PC-3 (cell line): ENCODE data around the gene BPIFB1. TPM values are rescaled to one million over a fixed set of nuclear protein-coding genes. Genes with fewer than 3 reads are reported as not detected.

Experiments used
- ATAC-seq: fragments of 200-7000 bp; cut with Tn5 transposase; 2 replicates; pipeline ENCODE4 v1.9.1; 2020; ENCODE audit warnings: mild to moderate bottlenecking, moderate library complexity
- BruUV-seq: library from RNA; stranded (reverse); fragments of 400-500 nt; replicated peaks from 2 replicates; lab custom pipeline; 2021; lab: Mats Ljungman, UMichigan
- CTCF ChIA-PET: fragments of 300-600 bp; sonication (Branson Sonifier 250); formaldehyde crosslinking; loops from one replicate; lab custom pipeline; 2022; ENCODE audit warnings: antibody characterized with exemption; lab: Charles Lee
- POLR2A ChIA-PET: fragments of 300-600 bp; sonication (Branson Sonifier 250); formaldehyde crosslinking; loops from one replicate; lab custom pipeline; 2022; ENCODE audit warnings: antibody characterized with exemption; ENCODE audit not compliant: unreplicated experiment; lab: Charles Lee
- DNase-seq: peaks from one replicate; pipeline ENCODE4 v3.0.0-alpha.2; 2015
- H2AFZ ChIP-seq: fragments of 300-600 bp; sonication (generic); 2 replicates; pipeline ENCODE4 v1.6.0; 2016; ENCODE audit warnings: antibody characterized with exemption, low read length
- H3F3A ChIP-seq: fragments of 300-600 bp; sonication (generic); one replicate; pipeline ENCODE4 v1.6.0; 2017; ENCODE audit warnings: antibody characterized with exemption, low read length, control low read depth, mild to moderate bottlenecking; ENCODE audit not compliant: unreplicated experiment
- H3K27ac ChIP-seq: fragments of 300-600 bp; sonication (generic); 2 replicates; pipeline ENCODE4 v1.5.1; 2016; ENCODE audit warnings: mild to moderate bottlenecking, low read length
- H3K27me3 ChIP-seq: fragments of 300-600 bp; sonication (generic); 2 replicates; pipeline ENCODE4 v1.6.1; 2016; ENCODE audit warnings: low read length, mixed read lengths
- H3K36me3 ChIP-seq: fragments of 300-600 bp; sonication (generic); 2 replicates; pipeline ENCODE4 v1.6.1; 2016; ENCODE audit warnings: low read depth, mixed run types, low read length, mixed read lengths
- H3K4me1 ChIP-seq: fragments of 300-600 bp; sonication (generic); 2 replicates; pipeline ENCODE4 v1.5.1; 2016; ENCODE audit warnings: low read length; ENCODE audit not compliant: insufficient read depth
- H3K4me2 ChIP-seq: fragments of 300-600 bp; sonication (generic); 2 replicates; pipeline ENCODE4 v1.6.0; 2016; ENCODE audit warnings: low read length
- H3K4me3 ChIP-seq: fragments of 300-600 bp; sonication (generic); 2 replicates; pipeline ENCODE4 v1.5.1; 2016; ENCODE audit warnings: mild to moderate bottlenecking, low read length, mixed read lengths
- H3K79me2 ChIP-seq: fragments of 300-600 bp; sonication (generic); 2 replicates; pipeline ENCODE4 v1.6.1; 2017; ENCODE audit warnings: low read length, mixed read lengths
- H3K9ac ChIP-seq: fragments of 300-600 bp; sonication (generic); 2 replicates; pipeline ENCODE4 v1.6.0; 2016; ENCODE audit warnings: mild to moderate bottlenecking, low read length
- H3K9me2 ChIP-seq: fragments of 300-600 bp; sonication (generic); replicated peaks from 2 replicates; pipeline ENCODE4 v1.6.1; 2016; ENCODE audit warnings: mixed run types, low read length, mixed read lengths
- H3K9me3 ChIP-seq: fragments of 300-600 bp; sonication (generic); 2 replicates; pipeline ENCODE4 v1.6.1; 2016; ENCODE audit warnings: low read length, mixed read lengths
- H4K20me1 ChIP-seq: fragments of 300-600 bp; sonication (generic); 2 replicates; pipeline ENCODE4 v1.6.1; 2016; ENCODE audit warnings: low read length, mixed read lengths
- EZH2 ChIP-seq: fragments of 300-600 bp; sonication (generic); IDR thresholded peaks from one replicate; pipeline ENCODE4 v1.6.1; 2017; ENCODE audit warnings: antibody characterized with exemption, mild to moderate bottlenecking, low read length; ENCODE audit not compliant: unreplicated experiment
- EZH2phosphoT487 ChIP-seq: fragments of 300-600 bp; sonication (generic); IDR thresholded peaks from 2 replicates; pipeline ENCODE4 v1.6.1; 2018; ENCODE audit warnings: mild to moderate bottlenecking, antibody characterized with exemption, low read length, borderline replicate concordance
- intact Hi-C: fragments of 100-400 bp; cut with micrococcal nuclease; formaldehyde crosslinking; loops from 2 replicates; pipeline ENCODE4 v1.9.0; 2023
- total RNA-seq: library from RNA; depleted of rRNA; stranded (reverse); fragments of >200 nt; gene quantifications from 2 replicates; pipeline ENCODE4 v1.2.3, GENCODE V29; 2014
- TF ChIP-seq, protein P1 (sequence below): fragments of 300-600 bp; sonication (generic); conservative IDR thresholded peaks from 2 replicates; pipeline ENCODE4 v1.5.1; 2017; ENCODE audit warnings: antibody characterized with exemption, low read depth, mild to moderate bottlenecking, low read length

BPIFB1 gene
- total RNA-seq, 1 experiment from 2014 or later = not detected

GRCh38 chr20:33296206-33296605 lies 13.2 kb downstream of the BPIFB1 start:
- no peak for ATAC-seq
- Histone ChIP-seq H2AFZ (no peak overlapping the region), H3K27me3 (peaks cover 25% of the 10 kb centered on the region), H3K4me2 (no peak overlapping the region), H3K9me2 (no peaks in the 10 kb centered on the region), H3F3A (no peaks in the 10 kb centered on the region), H3K36me3 (no peaks in the 10 kb centered on the region), H3K4me3 (no peak overlapping the region), H3K27ac (no peak overlapping the region), H3K9me3 (no peaks in the 10 kb centered on the region), H3K4me1 (no peaks in the 10 kb centered on the region), H3K79me2 (no peaks in the 10 kb centered on the region), H3K9ac (no peak overlapping the region), H4K20me1 (no peaks in the 10 kb centered on the region)
- intact Hi-C loops = no loop called here
- no peak for DNase-seq
- BruUV-seq = no TSS peak
- ChIA-PET CTCF (no interaction called here), POLR2A (no interaction called here)
- no peak for TF ChIP-seq EZH2phosphoT487
- TF ChIP-seq, protein P1, sequence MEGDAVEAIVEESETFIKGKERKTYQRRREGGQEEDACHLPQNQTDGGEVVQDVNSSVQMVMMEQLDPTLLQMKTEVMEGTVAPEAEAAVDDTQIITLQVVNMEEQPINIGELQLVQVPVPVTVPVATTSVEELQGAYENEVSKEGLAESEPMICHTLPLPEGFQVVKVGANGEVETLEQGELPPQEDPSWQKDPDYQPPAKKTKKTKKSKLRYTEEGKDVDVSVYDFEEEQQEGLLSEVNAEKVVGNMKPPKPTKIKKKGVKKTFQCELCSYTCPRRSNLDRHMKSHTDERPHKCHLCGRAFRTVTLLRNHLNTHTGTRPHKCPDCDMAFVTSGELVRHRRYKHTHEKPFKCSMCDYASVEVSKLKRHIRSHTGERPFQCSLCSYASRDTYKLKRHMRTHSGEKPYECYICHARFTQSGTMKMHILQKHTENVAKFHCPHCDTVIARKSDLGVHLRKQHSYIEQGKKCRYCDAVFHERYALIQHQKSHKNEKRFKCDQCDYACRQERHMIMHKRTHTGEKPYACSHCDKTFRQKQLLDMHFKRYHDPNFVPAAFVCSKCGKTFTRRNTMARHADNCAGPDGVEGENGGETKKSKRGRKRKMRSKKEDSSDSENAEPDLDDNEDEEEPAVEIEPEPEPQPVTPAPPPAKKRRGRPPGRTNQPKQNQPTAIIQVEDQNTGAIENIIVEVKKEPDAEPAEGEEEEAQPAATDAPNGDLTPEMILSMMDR = no peak
- no peak for TF ChIP-seq EZH2

GRCh38 chr20:33298391-33298790 lies 15.4 kb downstream of the BPIFB1 start:
- Histone ChIP-seq H3K27ac (no peak overlapping the region), H3K79me2 (no peaks in the 10 kb centered on the region), H3K36me3 (no peaks in the 10 kb centered on the region), H4K20me1 (no peaks in the 10 kb centered on the region), H3F3A (no peaks in the 10 kb centered on the region), H3K9me3 (no peaks in the 10 kb centered on the region), H2AFZ (no peak overlapping the region), H3K9ac (no peak overlapping the region), H3K4me1 (no peaks in the 10 kb centered on the region), H3K4me3 (no peak overlapping the region), H3K27me3 (peaks cover 25% of the 10 kb centered on the region), H3K9me2 (no peaks in the 10 kb centered on the region), H3K4me2 (no peak overlapping the region)
- DNase-seq (no peak), ATAC-seq (no peak)
- POLR2A ChIA-PET = no interaction called here
- CTCF ChIA-PET = no interaction called here
- TF ChIP-seq, protein P1 = no peak
- TF ChIP-seq EZH2 (no peak), EZH2phosphoT487 (no peak)
- intact Hi-C loops = no loop called here
- BruUV-seq = no TSS peak

- Histone ChIP-seq H2AFZ (peak overlapping the region; percentile 69; the same call in 1 of the 2 replicates), H3K9ac (no peak overlapping the region), H3K9me2 (no peaks in the 10 kb centered on the region), H3K9me3 (no peaks in the 10 kb centered on the region), H3K4me2 (peak overlapping the region; percentile 73), H3K27me3 (peaks cover 18% of the 10 kb centered on the region), H3K36me3 (no peaks in the 10 kb centered on the region), H3K27ac (no peak overlapping the region), H4K20me1 (no peaks in the 10 kb centered on the region), H3K4me3 (peak overlapping the region; percentile 43; the same call in 1 of the 2 replicates), H3K4me1 (no peaks in the 10 kb centered on the region), H3K79me2 (no peaks in the 10 kb centered on the region), H3F3A (no peaks in the 10 kb centered on the region)
- BruUV-seq = no TSS peak
- ChIA-PET CTCF (no interaction called here), POLR2A (no interaction called here)
- intact Hi-C loops = loop anchor here (1.0 kb wide), 1 partner anchor 37 kb away; no protein-coding TSS in a partner anchor
- ATAC-seq = peak; percentile 93
- peak; percentile 81 for DNase-seq
- TF ChIP-seq, protein P1 = peak; percentile 93
- TF ChIP-seq EZH2 (no peak), EZH2phosphoT487 (no peak)
Measured at GRCh38 chr20:33299111-33299603, 16.1 kb downstream of the BPIFB1 start.
